WTC11 (cell line): Measurements from ENCODE around the gene NKG7. TPM values are rescaled to one million over a fixed set of nuclear protein-coding genes. Genes with fewer than 3 reads are reported as not detected.

Experiments used
- ATAC-seq: fragments of 200-7000 bp; cut with Tn5 transposase; 2 replicates; pipeline ENCODE4 v1.10.0; 2021; ENCODE audit warnings: mild to moderate bottlenecking, moderate library complexity
- CTCF ChIA-PET: fragments of 300-600 bp; sonication (Branson Sonifier 250); formaldehyde crosslinking; loops from one replicate; lab custom pipeline; 2021; ENCODE audit warnings: antibody characterized with exemption; lab: Charles Lee
- POLR2A ChIA-PET: fragments of 350-600 bp; sonication (Branson Sonifier 250); formaldehyde crosslinking; loops from one replicate; lab custom pipeline; 2021; ENCODE audit warnings: antibody characterized with exemption; lab: Charles Lee
- DNase-seq: peaks from one replicate; pipeline ENCODE4 v3.0.0; 2021; ENCODE audit warnings: low spot score
- H3K27ac Mint-ChIP-seq: 2 replicates; pipeline ENCODE4 v1.8.0; 2021; ENCODE audit warnings: mixed read lengths
- H3K27me3 Mint-ChIP-seq: 2 replicates; pipeline ENCODE4 v1.8.0; 2021; ENCODE audit warnings: low read depth, mild to moderate bottlenecking, moderate library complexity, mixed read lengths
- H3K36me3 Mint-ChIP-seq: 2 replicates; pipeline ENCODE4 v1.8.0; 2021; ENCODE audit warnings: mixed read lengths
- H3K4me1 Mint-ChIP-seq: 2 replicates; pipeline ENCODE4 v1.8.0; 2022; ENCODE audit warnings: mixed read lengths
- H3K4me3 Mint-ChIP-seq: 2 replicates; pipeline ENCODE4 v1.8.0; 2021; ENCODE audit warnings: mild to moderate bottlenecking, moderate library complexity, mixed read lengths
- H3K9me3 Mint-ChIP-seq: 2 replicates; pipeline ENCODE4 v1.8.0; 2021; ENCODE audit warnings: mixed read lengths
- ATF3 ChIP-seq: sonication (generic); formaldehyde crosslinking; conservative IDR thresholded peaks from 2 replicates; pipeline ENCODE4 v1.8.1; 2022; ENCODE audit warnings: mild to moderate bottlenecking, missing genetic modification reagents
- CREB1 ChIP-seq: sonication (generic); formaldehyde crosslinking; IDR thresholded peaks from 2 replicates; pipeline ENCODE4 v1.8.0; 2023; ENCODE audit warnings: mild to moderate bottlenecking, missing genetic modification reagents
- CTCF ChIP-seq: fragments of 200-600 bp; IDR thresholded peaks from 2 replicates; pipeline ENCODE4 v1.8.0; 2022; ENCODE audit warnings: antibody characterized with exemption
- E2F4 ChIP-seq: sonication (generic); formaldehyde crosslinking; IDR thresholded peaks from 2 replicates; pipeline ENCODE4 v1.8.1; 2022; ENCODE audit warnings: low read depth, mild to moderate bottlenecking, moderate library complexity, missing genetic modification reagents, borderline replicate concordance
- EMX1 ChIP-seq: fragments of 250-450 bp; sonication (Bioruptor Pico); IDR thresholded peaks from 2 replicates; pipeline ENCODE4 v1.8.0; 2021; ENCODE audit warnings: mild to moderate bottlenecking
- ERG ChIP-seq: fragments of 250-450 bp; sonication (Bioruptor Pico); IDR thresholded peaks from 2 replicates; pipeline ENCODE4 v1.8.0; 2021; ENCODE audit warnings: mild to moderate bottlenecking
- ESRRA ChIP-seq: sonication (generic); formaldehyde crosslinking; IDR thresholded peaks from 2 replicates; pipeline ENCODE4 v1.8.1; 2022; ENCODE audit warnings: mild to moderate bottlenecking, missing genetic modification reagents, borderline replicate concordance
- ETV6 ChIP-seq: sonication (generic); formaldehyde crosslinking; IDR thresholded peaks from 2 replicates; pipeline ENCODE4 v1.8.1; 2022; ENCODE audit warnings: mild to moderate bottlenecking, missing genetic modification reagents
- FOXJ3 ChIP-seq: sonication (generic); formaldehyde crosslinking; IDR thresholded peaks from 2 replicates; pipeline ENCODE4 v1.9.0; 2021; ENCODE audit warnings: missing genetic modification reagents, mild to moderate bottlenecking, borderline replicate concordance
- GABPB1 ChIP-seq: sonication (generic); formaldehyde crosslinking; IDR thresholded peaks from 2 replicates; pipeline ENCODE4 v1.8.1; 2023; ENCODE audit warnings: mild to moderate bottlenecking, missing genetic modification reagents
- GRHL2 ChIP-seq: fragments of 250-450 bp; sonication (Bioruptor Pico); IDR thresholded peaks from 2 replicates; pipeline ENCODE4 v1.8.0; 2022; ENCODE audit warnings: mild to moderate bottlenecking, moderate library complexity; ENCODE audit not compliant: insufficient replicate concordance, severe bottlenecking
- IRF1 ChIP-seq: sonication (generic); formaldehyde crosslinking; IDR thresholded peaks from 2 replicates; pipeline ENCODE4 v1.8.0; 2023; ENCODE audit warnings: missing genetic modification reagents
- MXD4 ChIP-seq: fragments of 250-450 bp; sonication (Bioruptor Pico); IDR thresholded peaks from 2 replicates; pipeline ENCODE4 v1.8.0; 2021; ENCODE audit warnings: mild to moderate bottlenecking, moderate library complexity, borderline replicate concordance
- NFATC4 ChIP-seq: fragments of 250-450 bp; sonication (Bioruptor Pico); IDR thresholded peaks from 2 replicates; pipeline ENCODE4 v1.9.0; 2021; ENCODE audit warnings: mild to moderate bottlenecking
- NFE2L1 ChIP-seq: sonication (generic); formaldehyde crosslinking; IDR thresholded peaks from 2 replicates; pipeline ENCODE4 v1.8.1; 2023; ENCODE audit warnings: missing genetic modification reagents
- NR1H2 ChIP-seq: sonication (generic); formaldehyde crosslinking; IDR thresholded peaks from 2 replicates; pipeline ENCODE4 v1.9.0; 2021; ENCODE audit warnings: mild to moderate bottlenecking, moderate library complexity, missing genetic modification reagents
- NR2C2 ChIP-seq: sonication (generic); formaldehyde crosslinking; IDR thresholded peaks from 2 replicates; pipeline ENCODE4 v1.8.0; 2022; ENCODE audit warnings: mild to moderate bottlenecking, missing genetic modification reagents
- PRRX2 ChIP-seq: fragments of 250-450 bp; sonication (Bioruptor Pico); IDR thresholded peaks from 2 replicates; pipeline ENCODE4 v1.8.0; 2021; ENCODE audit warnings: mild to moderate bottlenecking
- RORB ChIP-seq: fragments of 250-450 bp; sonication (Bioruptor Pico); IDR thresholded peaks from 2 replicates; pipeline ENCODE4 v1.9.0; 2021; ENCODE audit warnings: mild to moderate bottlenecking
- TCF7 ChIP-seq: sonication (generic); formaldehyde crosslinking; IDR thresholded peaks from 2 replicates; pipeline ENCODE4 v1.8.0; 2022; ENCODE audit warnings: mild to moderate bottlenecking, low read depth, missing genetic modification reagents, moderate library complexity
- TP53 ChIP-seq: sonication (generic); formaldehyde crosslinking; IDR thresholded peaks from 2 replicates; pipeline ENCODE4 v1.8.1; 2023; ENCODE audit warnings: mild to moderate bottlenecking, missing genetic modification reagents
- USF1 ChIP-seq: sonication (generic); formaldehyde crosslinking; IDR thresholded peaks from 2 replicates; pipeline ENCODE4 v1.8.0; 2022; ENCODE audit warnings: mild to moderate bottlenecking, missing genetic modification reagents
- ZBTB21 ChIP-seq: sonication (generic); formaldehyde crosslinking; IDR thresholded peaks from 2 replicates; pipeline ENCODE4 v1.8.1; 2023; ENCODE audit warnings: mild to moderate bottlenecking, missing genetic modification reagents, borderline replicate concordance
- ZBTB43 ChIP-seq: sonication (generic); formaldehyde crosslinking; IDR thresholded peaks from 2 replicates; pipeline ENCODE4 v1.8.1; 2023; ENCODE audit warnings: mild to moderate bottlenecking, missing genetic modification reagents
- ZNF121 ChIP-seq: sonication (generic); formaldehyde crosslinking; IDR thresholded peaks from 2 replicates; pipeline ENCODE4 v1.8.0; 2023; ENCODE audit warnings: missing genetic modification reagents
- ZNF219 ChIP-seq: sonication (generic); formaldehyde crosslinking; IDR thresholded peaks from 2 replicates; pipeline ENCODE4 v1.8.0; 2023; ENCODE audit warnings: missing genetic modification reagents, mild to moderate bottlenecking, borderline replicate concordance
- ZNF232 ChIP-seq: sonication (generic); formaldehyde crosslinking; IDR thresholded peaks from 2 replicates; pipeline ENCODE4 v1.8.0; 2022; ENCODE audit warnings: mild to moderate bottlenecking, missing genetic modification reagents
- ZNF263 ChIP-seq: sonication (generic); formaldehyde crosslinking; IDR thresholded peaks from 2 replicates; pipeline ENCODE4 v1.8.1; 2022; ENCODE audit warnings: low read depth, mild to moderate bottlenecking, moderate library complexity, missing genetic modification reagents
- ZNF396 ChIP-seq: fragments of 250-450 bp; sonication (Bioruptor Pico); IDR thresholded peaks from 2 replicates; pipeline ENCODE4 v1.8.0; 2021; ENCODE audit warnings: mild to moderate bottlenecking, moderate library complexity, borderline replicate concordance
- ZNF423 ChIP-seq: fragments of 250-450 bp; sonication (Bioruptor Pico); IDR thresholded peaks from 2 replicates; pipeline ENCODE4 v2.1.2; 2022; ENCODE audit warnings: mild to moderate bottlenecking, moderate library complexity
- ZNF671 ChIP-seq: fragments of 250-450 bp; sonication (Bioruptor Pico); IDR thresholded peaks from 2 replicates; pipeline ENCODE4 v1.8.0; 2021; ENCODE audit warnings: mild to moderate bottlenecking
- total RNA-seq: library from RNA; stranded (reverse); gene quantifications from 3 replicates; pipeline ENCODE4 v1.2.3, GENCODE V29; 2021

The NKG7 gene
- total RNA-seq, 1 experiment from 2014 or later = 0.63 TPM

GRCh38 chr19:51396175-51396574 lies 23.7 kb upstream of the NKG7 start:
- CTCF ChIA-PET = interaction anchor here (1.3 to 4.4 kb wide), 5 partner anchors 12 to 261 kb away, joined by 3 to 41 read pairs (median 14); no protein-coding TSS in a partner anchor

GRCh38 chr19:51394050-51394836 lies 21.8 kb upstream of the NKG7 start:
- CTCF ChIA-PET = interaction anchor here (0.8 to 4.4 kb wide), 8 partner anchors 14 to 267 kb away, joined by 3 to 41 read pairs (median 6); no protein-coding TSS in a partner anchor
- Mint-ChIP-seq H3K36me3 (no peaks in the 10 kb centered on the region), H3K27me3 (no peaks in the 10 kb centered on the region), H3K4me1 (peaks cover 46% of the 10 kb centered on the region), H3K27ac (peak overlapping the region; percentile 99), H3K9me3 (no peaks in the 10 kb centered on the region), H3K4me3 (peak overlapping the region; percentile 94)
- POLR2A ChIA-PET = interaction anchor here (1.2 to 1.3 kb wide), 2 partner anchors 26 to 55 kb away, joined by 4 to 13 read pairs; no protein-coding TSS in a partner anchor
- ATAC-seq (peak; percentile 92), DNase-seq (peak; percentile 98)
- TF ChIP-seq USF1 (CRISPR knock-in tag) = peak; percentile 42; the same call in 1 of the 2 replicates
- TF ChIP-seq ZNF121 = no peak
- TF ChIP-seq GRHL2 = no peak
- TF ChIP-seq PRRX2 (CRISPR knock-in tag) = no peak
- no peak for TF ChIP-seq ESRRA (CRISPR knock-in tag)
- no peak for TF ChIP-seq ZNF396 (CRISPR knock-in tag)
- no peak for TF ChIP-seq NFATC4 (CRISPR knock-in tag)
- TF ChIP-seq E2F4 = peak; percentile 86; the same call in 1 of the 2 replicates
- TF ChIP-seq CREB1 = no peak
- no peak for TF ChIP-seq ZNF671
- peak; percentile 75 for TF ChIP-seq GABPB1 (CRISPR knock-in tag)
- TF ChIP-seq NR1H2 (CRISPR knock-in tag) = no peak
- TF ChIP-seq TCF7 = no peak
- TF ChIP-seq NFE2L1 (CRISPR knock-in tag) = peak; percentile 73; the same call in 1 of the 2 replicates
- no peak for TF ChIP-seq RORB
- 0 out of 2 replicates have a peak, but pooled peaks have one; percentile 34 for TF ChIP-seq ZNF232
- TF ChIP-seq EMX1 = no peak
- peak; percentile 86; the same call in 1 of the 2 replicates for TF ChIP-seq ETV6
- TF ChIP-seq ZNF423 (CRISPR knock-in tag) = no peak
- TF ChIP-seq MXD4 = no peak
- TF ChIP-seq FOXJ3 (CRISPR knock-in tag) = no peak
- TF ChIP-seq IRF1 (CRISPR knock-in tag) = no peak
- TF ChIP-seq ZBTB43 (CRISPR knock-in tag) = 0 out of 2 replicates have a peak, but pooled peaks have one; percentile 9
- no peak for TF ChIP-seq CTCF
- TF ChIP-seq ZBTB21 (CRISPR knock-in tag) = no peak
- TF ChIP-seq ERG = no peak

More at GRCh38 chr19:51396175-51396574, 23.7 kb upstream of the NKG7 start:
- H3K27me3 Mint-ChIP-seq = no peaks in the 10 kb centered on the region
- peak overlapping the region; percentile 53 for H3K4me3 Mint-ChIP-seq
- no peak for DNase-seq
- H3K27ac Mint-ChIP-seq = peak overlapping the region; percentile 78
- TF ChIP-seq TP53 (CRISPR knock-in tag) (no peak), ATF3 (CRISPR knock-in tag) (no peak), NR2C2 (CRISPR knock-in tag) (no peak), ZNF263 (CRISPR knock-in tag) (no peak), ZNF219 (no peak)
- H3K9me3 Mint-ChIP-seq = peaks cover 4% of the 10 kb centered on the region
- H3K36me3 Mint-ChIP-seq = peaks cover 9% of the 10 kb centered on the region
- POLR2A ChIA-PET = no interaction called here
- H3K4me1 Mint-ChIP-seq = peaks cover 32% of the 10 kb centered on the region
- no peak for ATAC-seq
